HG02884 (cell line): ENCODE data around the gene SYNDIG1.

Experiments
- ATAC-seq: cut with Tn5 transposase; IDR thresholded peaks from one replicate; pipeline ENCODE4 v1.9.1; 2021; ENCODE audit warnings: mild to moderate bottlenecking, moderate library complexity; ENCODE audit not compliant: unreplicated experiment

The SYNDIG1 gene

GRCh38 chr20:24669701-24670100 is 200.3 kb downstream of the SYNDIG1 start:
- no peak for ATAC-seq

- ATAC-seq = no peak
Observed at GRCh38 chr20:24670341-24670872, 201.0 kb downstream of the SYNDIG1 start.

- no peak for ATAC-seq
Observed at GRCh38 chr20:24670981-24671380, 201.6 kb downstream of the SYNDIG1 start.

- no peak for ATAC-seq
Observed at GRCh38 chr20:24672181-24672880, 202.9 kb downstream of the SYNDIG1 start.

- no peak for ATAC-seq
Observed at GRCh38 chr20:24672886-24673677, 203.7 kb downstream of the SYNDIG1 start.

GRCh38 chr20:24673678-24674570 is 204.5 kb downstream of the SYNDIG1 start:
- ATAC-seq = no peak

- ATAC-seq = no peak
Observed at GRCh38 chr20:24674921-24675605, 205.6 kb downstream of the SYNDIG1 start.

GRCh38 chr20:24675651-24676352 is 206.4 kb downstream of the SYNDIG1 start:
- ATAC-seq = no peak

GRCh38 chr20:24676353-24676977 is 207.0 kb downstream of the SYNDIG1 start:
- no peak for ATAC-seq

GRCh38 chr20:24676978-24677370 is 207.5 kb downstream of the SYNDIG1 start:
- no peak for ATAC-seq

GRCh38 chr20:24677626-24678315 is 208.3 kb downstream of the SYNDIG1 start:
- ATAC-seq = no peak

GRCh38 chr20:24678351-24679106 is 209.1 kb downstream of the SYNDIG1 start:
- ATAC-seq = no peak

GRCh38 chr20:24679448-24680047 is 210.1 kb downstream of the SYNDIG1 start:
- no peak for ATAC-seq

- no peak for ATAC-seq
Observed at GRCh38 chr20:24681634-24682495, 212.4 kb downstream of the SYNDIG1 start.

- no peak for ATAC-seq
Observed at GRCh38 chr20:24682496-24682985, 213.1 kb downstream of the SYNDIG1 start.

- ATAC-seq = no peak
Observed at GRCh38 chr20:24683676-24684075, 214.2 kb downstream of the SYNDIG1 start.
